ENCODE data around the gene RBCK1.

DNA sequence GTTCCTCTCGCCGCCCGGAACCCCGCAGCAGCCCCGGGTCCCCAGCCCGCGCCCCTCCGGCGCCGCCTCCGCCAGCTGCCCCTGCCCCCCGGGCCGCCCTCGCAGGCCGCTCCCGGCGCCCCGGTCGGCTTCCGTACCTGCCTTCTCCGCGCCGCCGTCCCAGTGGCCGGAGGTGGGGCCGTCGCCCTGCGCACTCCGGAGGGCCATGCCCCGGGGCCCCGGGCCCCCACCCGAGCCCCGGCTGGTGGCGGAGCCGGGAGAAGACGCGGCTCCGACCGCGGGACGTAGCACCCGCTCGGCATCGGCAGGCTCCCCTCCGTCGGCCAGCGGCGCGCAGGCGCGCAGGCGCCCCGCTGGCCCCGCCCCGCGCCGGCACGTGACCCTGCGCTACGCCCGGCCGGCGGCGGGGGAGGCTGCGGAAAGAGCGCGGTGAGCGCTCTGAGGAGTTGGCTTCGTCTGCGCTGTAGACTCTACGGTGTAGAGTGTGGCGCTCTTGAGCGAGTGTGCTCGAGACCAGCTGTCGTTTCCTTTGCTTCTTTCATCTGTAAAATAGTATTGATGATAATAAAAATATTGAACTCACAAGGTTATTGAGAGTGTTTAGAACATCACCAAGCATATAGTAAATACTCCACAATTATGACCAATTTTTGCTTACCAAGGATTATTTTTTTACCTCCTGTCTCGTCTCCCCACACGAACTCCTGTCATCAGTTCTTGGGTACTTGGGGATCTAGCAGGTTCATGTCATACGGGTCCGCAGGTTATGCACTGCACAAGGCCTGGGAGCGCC, 54.3 kb downstream of the RBCK1 start, which contains the start of gene TBC1D20:
- TF ChIP-seq, protein P1, sequence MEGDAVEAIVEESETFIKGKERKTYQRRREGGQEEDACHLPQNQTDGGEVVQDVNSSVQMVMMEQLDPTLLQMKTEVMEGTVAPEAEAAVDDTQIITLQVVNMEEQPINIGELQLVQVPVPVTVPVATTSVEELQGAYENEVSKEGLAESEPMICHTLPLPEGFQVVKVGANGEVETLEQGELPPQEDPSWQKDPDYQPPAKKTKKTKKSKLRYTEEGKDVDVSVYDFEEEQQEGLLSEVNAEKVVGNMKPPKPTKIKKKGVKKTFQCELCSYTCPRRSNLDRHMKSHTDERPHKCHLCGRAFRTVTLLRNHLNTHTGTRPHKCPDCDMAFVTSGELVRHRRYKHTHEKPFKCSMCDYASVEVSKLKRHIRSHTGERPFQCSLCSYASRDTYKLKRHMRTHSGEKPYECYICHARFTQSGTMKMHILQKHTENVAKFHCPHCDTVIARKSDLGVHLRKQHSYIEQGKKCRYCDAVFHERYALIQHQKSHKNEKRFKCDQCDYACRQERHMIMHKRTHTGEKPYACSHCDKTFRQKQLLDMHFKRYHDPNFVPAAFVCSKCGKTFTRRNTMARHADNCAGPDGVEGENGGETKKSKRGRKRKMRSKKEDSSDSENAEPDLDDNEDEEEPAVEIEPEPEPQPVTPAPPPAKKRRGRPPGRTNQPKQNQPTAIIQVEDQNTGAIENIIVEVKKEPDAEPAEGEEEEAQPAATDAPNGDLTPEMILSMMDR (IDR thresholded peaks at IDR 0.05), result no peak
- no peak for TF ChIP-seq EZH2 (IDR thresholded peaks at IDR 0.05; ENCODE audit: borderline replicate concordance, insufficient read depth, low read depth, low read length, poor library complexity, severe bottlenecking)

Measured in B cell (primary cell).